ENCODE data around the gene RPRML.

Gene RPRML

DNA sequence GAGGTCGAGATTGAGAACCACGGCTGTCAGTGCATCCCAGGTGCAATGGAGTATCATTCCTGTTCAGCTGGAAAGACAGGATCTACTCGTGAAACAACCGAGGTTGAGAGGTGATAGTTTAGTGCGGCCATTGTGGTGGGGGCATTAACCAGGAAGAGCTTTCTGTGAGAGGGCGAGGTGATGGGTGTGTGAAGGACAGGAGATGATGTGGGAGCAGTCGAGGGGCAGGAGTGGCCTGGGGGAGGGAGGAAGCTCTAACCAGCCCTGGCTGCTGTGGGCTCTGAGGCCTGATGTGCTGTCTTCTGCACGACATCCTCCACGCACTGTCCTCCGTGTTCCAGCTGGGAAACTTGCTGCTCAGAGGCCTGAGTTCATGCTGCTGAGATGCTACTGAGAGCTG is 34.1 kb downstream of the RPRML start:
- DNase-seq (ENCODE audit: low spot score) = no peak

DNA sequence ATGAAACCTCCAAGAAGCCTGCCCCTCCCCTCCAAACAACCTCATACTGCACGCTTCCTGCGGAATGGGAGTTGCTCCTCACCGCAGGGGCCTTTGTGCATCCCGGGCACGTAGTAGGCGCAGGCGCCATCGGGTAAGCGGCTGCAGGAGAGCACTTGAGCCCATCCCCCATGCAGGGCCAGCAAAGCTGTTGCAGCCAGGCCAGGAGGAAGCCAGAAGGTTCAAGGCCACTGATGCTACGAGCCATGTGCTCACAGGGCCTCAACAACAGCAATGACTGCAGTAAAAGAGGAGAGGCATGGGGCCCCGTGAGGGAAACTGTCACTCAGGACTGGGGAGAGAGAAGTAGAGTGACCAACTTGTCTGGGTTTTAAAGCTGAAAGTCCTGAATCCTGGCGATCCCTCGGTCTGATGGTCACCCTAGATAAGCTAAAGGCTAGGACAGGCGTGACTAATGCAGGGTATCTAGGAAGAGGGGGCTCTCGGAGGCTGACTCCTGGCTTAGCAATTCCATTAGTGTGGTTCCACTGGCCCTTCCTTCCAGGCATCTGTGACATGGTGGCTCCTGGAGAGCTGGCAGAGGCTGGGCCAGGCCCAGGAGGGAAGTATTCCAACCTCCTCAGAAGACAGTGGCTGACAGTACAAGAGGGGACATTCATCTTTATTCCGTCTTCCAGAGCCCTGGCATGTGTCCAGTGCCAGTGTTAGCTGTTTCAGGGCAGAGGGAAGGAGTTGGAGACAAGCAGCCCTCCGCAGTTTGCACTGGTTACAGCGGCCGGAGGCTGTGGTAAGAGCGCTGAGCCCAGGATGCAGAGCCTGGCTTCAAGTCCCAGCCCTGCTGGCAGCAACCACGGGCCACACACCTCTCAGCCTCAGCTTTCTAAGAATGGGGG is 35.3 kb downstream of the RPRML start:
- no peak for DNase-seq (ENCODE audit: low spot score)

DNA sequence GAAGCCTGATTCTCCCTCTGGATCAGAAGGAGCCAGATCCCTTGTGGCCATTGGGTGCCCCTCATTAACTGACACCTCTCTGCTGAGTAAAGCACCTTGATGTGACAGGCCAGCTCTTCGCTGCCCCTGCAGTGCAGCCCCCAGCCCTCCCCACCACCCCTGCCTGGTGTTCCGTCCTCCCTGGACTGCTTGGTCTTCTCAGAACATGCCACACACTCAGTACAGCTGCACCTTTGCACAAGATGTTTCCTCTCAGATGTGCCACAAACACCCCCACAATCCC is 35.9 kb downstream of the RPRML start:
- no peak for DNase-seq (ENCODE audit: low spot score)

DNA sequence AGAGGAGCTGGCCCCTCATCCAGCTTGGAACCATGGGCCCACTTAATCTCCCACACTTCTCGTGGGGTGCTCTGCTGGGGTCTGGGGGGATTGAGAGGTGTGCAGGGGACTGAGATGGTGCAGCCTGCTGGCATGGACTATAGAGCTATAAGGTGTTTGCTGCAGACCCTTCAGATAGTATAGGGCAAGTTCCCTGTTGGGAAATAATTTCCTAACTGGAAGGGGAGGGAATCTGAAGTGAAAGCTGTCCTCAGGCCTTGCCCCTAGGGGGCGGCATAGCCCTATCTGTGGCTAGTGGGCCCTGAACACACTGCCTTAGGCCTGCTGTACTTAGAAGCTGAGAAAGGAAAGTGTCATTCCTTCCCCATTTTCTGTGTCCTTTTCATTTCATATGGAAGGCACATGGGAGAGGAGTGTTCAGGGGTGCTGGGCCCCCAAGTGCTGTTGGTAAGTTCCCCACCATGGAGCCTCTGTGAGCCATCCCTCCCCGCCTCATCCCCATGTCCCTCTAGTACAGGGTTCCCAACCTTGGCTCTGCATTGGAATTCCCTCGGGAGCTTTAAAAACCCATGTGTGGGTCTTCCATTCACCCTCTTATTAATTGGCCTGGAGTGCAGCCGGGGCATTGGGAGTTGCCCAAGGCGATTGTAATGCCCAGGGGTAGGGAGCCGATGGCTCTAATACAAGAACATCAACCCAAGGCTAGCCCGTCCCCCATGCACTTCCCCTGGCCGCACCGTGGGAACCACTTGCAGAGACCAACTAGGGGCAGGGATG is 36.4 kb downstream of the RPRML start:
- DNase-seq (ENCODE audit: low spot score) = peak; percentile 82

DNA sequence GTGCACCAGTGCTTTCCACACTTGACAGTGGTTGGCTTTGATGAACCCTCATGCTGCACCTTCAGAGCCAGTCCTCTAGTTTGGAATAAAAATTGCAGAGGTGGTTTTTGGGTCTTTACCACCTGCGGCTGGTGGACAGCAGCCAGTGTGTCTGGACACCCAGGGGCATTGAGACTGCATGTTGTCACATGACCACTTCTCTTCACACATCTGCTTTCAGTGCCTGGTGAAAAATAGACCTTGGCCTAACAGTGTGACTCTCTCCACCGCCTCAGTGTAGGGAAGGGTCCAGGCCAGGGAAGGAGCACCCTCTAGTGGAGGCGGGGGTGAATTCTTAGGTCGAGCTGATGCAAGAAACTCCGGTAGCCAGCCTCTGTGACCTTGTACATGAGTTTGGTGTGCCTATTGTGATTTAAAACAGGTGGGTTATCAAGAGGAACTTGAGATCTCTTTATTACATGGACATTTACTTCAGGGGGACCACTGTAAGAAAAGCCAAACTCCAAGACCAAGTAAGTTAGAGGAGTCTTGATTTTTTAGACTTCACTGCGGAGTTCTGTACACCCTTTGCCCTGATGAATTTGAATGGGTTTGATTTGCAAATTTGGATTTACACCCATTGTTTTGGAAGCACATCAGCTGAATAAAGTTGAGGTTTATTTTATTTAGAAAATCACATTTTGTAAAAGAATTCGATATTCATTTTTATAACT is 38.2 kb downstream of the RPRML start:
- DNase-seq (ENCODE audit: low spot score) = peak; percentile 81

DNA sequence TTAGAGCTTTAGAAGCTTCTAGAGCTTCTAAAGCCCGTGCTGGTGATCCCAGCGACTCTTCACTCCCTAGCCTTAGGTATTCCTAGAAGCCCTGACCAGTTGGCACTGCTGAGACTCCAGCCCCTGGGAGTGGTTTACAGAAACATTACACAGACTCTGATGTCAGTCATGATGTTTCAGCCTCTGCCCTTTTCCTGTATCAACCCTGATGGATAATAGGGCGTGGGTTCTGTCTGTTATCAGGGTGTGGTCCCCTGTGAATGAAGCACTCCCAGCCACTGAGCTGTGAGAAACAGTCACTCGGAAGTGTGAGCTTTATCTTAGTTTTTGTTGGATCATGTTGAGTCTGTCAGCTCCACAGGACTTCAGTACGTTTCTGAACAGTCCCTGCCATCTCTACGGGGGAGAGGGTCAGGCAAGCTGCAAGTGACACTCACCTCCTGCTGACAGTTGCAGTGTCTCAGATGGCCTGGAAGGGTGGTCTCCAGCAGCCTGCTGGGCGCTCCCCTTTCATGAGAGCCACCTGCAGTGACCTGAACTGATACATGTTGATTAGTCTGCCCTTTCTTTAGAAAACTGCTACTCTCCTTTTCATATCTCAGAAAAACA is 43.3 kb downstream of the RPRML start:
- DNase-seq (ENCODE audit: low spot score) = no peak

DNA sequence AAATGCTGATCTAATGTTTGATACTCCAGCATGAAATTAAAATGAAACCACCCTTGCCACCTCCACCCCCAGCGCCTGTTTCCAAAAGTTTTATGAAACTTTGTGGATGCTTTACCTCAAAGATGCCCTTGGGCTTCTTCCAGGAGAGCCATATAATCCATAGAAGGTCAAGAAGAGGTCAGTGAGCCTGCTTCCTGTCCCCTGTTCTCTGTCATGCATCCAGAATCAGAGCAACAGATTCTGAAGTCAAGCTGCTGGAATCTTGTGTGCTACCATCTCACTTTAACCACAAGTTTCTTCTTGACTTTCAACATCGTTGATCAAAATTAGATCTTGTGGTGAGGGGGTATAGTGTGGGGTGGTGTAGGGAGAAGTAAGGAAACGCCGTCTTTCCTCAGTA is 47.5 kb downstream of the RPRML start:
- DNase-seq (ENCODE audit: low spot score) = no peak

DNA sequence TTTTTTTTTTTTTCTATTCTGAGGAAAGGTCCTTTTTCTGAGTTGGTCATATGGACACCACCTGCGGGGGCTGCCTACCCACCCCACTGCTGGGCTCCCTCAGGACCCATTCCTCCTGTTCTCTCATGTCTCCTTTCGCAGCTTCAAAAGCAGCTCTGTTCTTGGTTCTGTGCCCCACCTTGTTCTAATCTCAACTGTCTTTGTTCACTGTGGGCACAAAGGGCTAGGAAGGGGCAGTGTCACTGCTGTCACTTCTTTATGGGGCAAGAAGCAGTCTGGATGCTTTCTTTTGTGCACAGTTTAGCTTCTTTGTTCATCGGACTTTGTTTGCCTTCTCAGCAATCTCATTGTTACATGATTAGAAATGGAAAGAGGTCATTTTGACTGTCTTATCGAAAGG is 49.0 kb downstream of the RPRML start:
- DNase-seq (ENCODE audit: low spot score) = no peak

DNA sequence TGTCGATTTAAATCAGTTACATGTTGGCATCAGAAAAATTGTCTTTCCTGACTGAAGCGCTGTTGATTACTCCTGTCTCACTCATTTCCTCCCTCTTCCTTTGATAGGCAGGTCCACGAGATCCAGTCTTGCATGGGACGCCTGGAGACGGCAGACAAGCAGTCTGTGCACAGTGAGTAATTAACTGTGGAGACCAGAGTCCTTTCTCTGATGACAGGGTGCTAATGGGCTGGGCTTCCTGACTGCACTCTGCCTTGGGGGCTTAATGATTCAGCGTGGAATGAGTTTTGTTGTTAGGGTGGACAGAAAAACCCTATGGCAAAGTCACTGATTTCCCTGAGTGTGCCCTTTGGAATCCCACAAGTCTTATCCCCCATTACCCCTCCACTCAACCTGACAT is 49.6 kb downstream of the RPRML start:
- no peak for DNase-seq (ENCODE audit: low spot score)

DNA sequence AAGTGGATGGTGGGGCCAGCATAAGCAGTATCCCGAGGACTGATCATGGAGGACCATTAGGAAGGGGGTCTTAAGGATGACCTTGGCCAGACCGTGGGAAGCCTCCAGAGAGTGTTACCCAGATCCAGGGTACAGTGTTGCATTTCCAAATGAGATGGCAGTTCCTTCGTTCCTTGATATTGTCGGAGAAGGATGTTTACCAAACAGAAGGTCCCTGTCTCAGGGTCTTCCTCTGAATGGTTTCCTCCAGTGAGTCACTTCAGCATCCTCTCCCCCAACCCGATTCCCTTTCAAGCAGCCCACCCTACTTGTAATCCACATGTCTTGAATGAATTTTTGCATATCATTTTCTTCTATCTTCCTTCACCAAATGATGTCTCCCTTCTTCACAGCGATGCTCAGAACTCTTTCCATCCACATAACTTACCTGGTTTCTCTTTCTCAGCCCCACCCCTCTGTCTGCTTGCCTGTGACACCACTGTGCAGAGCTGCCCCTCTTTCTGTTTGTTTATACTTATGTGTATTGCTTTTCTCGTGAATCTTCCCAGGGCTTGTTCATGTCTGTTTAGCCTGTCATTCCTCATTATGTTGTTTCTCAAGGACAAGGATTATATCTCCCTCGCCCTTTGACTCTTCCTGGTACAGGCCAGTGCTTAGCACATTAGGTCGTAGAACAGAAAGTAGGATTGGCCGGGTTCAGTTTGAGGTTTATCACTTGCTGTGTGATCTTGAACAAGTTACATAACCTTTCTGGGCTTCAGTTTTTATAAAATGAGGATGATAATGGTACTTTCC is 50.4 kb downstream of the RPRML start:
- no peak for DNase-seq (ENCODE audit: low spot score)

All from hepatic stellate cell (primary cell).